HCT116 (cell line): Measurements from ENCODE around the gene TREM2. TPM values are rescaled to one million over a fixed set of nuclear protein-coding genes. Genes with fewer than 3 reads are reported as not detected.

ENCODE experiments used
- ATAC-seq: fragments of 200-7000 bp; cut with Tn5 transposase; 2 replicates; pipeline ENCODE4 v1.9.1; 2020; ENCODE audit warnings: mild to moderate bottlenecking, moderate library complexity
- BruUV-seq: library from RNA; stranded (reverse); fragments of 400-500 nt; replicated peaks from 2 replicates; lab custom pipeline; 2021; lab: Mats Ljungman, UMichigan
- CTCF ChIA-PET: fragments of 300-600 bp; sonication (Branson Sonifier 250); formaldehyde crosslinking; loops from one replicate; lab custom pipeline; 2021; ENCODE audit warnings: antibody characterized with exemption; lab: Charles Lee
- POLR2A ChIA-PET: fragments of 300-600, 350-600 bp; sonication (Branson Sonifier 250); formaldehyde crosslinking; loops from one replicate; lab custom pipeline; 2021; ENCODE audit warnings: antibody characterized with exemption; lab: Charles Lee
- RAD21 ChIA-PET, 2 experiments: fragments of 300-600 bp; sonication (Branson Sonifier 250); formaldehyde crosslinking; loops; one replicate each; lab custom pipeline; 2023; ENCODE audit warnings: low total read pairs in 2 of 2; ENCODE audit not compliant: uncharacterized antibody in 2 of 2, unreplicated experiment in 2 of 2, low non-redundant PET in 1 of 2; lab: Charles Lee
- DNase-seq: peaks from one replicate; pipeline ENCODE4 v3.0.0-alpha.2; 2010; ENCODE audit warnings: low read depth, low spot score
- H2AFZ ChIP-seq: fragments of 200-600 bp; shearing (Covaris generic), sonication (generic); 2 replicates; pipeline ENCODE4 v1.6.1; 2017; ENCODE audit warnings: low read depth, mixed run types, mixed read lengths, antibody characterized with exemption, low read length; ENCODE audit not compliant: poor library complexity, severe bottlenecking
- H3K27ac ChIP-seq: 2 replicates; pipeline ENCODE4 v1.5.1; 2012; ENCODE audit warnings: low read depth, low read length
- H3K27me3 ChIP-seq: fragments of 200-600 bp; sonication (generic); 2 replicates; pipeline ENCODE4 v1.6.1; 2016; ENCODE audit warnings: mixed run types, low read length, mixed read lengths; ENCODE audit not compliant: insufficient read depth
- H3K36me3 ChIP-seq, 2 experiments: fragments of 200-500 bp in 1 of 2; fragments of 200-600 bp in 1 of 2; sonication (Bioruptor generic) in 1 of 2; sonication (generic) in 1 of 2; 2 replicates each; pipeline versions ENCODE4 v1.5.1 to v1.6.1; 2014 to 2016; ENCODE audit warnings: low read length in 2 of 2, inconsistent platforms in 1 of 2, mixed read lengths in 1 of 2, mixed run types in 1 of 2; ENCODE audit not compliant: insufficient read depth in 2 of 2, control insufficient read depth in 1 of 2
- H3K4me1 ChIP-seq, 2 experiments: fragments of 200-600 bp in 1 of 2; sonication (generic) in 1 of 2; 2 replicates each; pipeline versions ENCODE4 v1.5.1 to v1.6.1; 2012 to 2017; ENCODE audit warnings: low read length in 2 of 2, inconsistent platforms in 1 of 2, mild to moderate bottlenecking in 1 of 2, mixed read lengths in 1 of 2, mixed run types in 1 of 2, moderate library complexity in 1 of 2; ENCODE audit not compliant: insufficient read depth in 2 of 2, control insufficient read depth in 1 of 2
- H3K4me2 ChIP-seq: fragments of 200-600 bp; sonication (generic); 2 replicates; pipeline ENCODE4 v1.6.1; 2017; ENCODE audit warnings: mixed run types, low read length, mixed read lengths
- H3K4me3 ChIP-seq, 2 experiments: fragments of 200-600 bp in 1 of 2; sonication (generic) in 1 of 2; replicated peaks in 1 of 2; 2 replicates each; pipeline ENCODE4 v1.5.1; 2011 to 2016; ENCODE audit warnings: low read length in 2 of 2, control low read depth in 1 of 2, low read depth in 1 of 2, mild to moderate bottlenecking in 1 of 2, mixed read lengths in 1 of 2, mixed run types in 1 of 2
- H3K79me2 ChIP-seq: fragments of 200-600 bp; sonication (generic); 2 replicates; pipeline ENCODE4 v1.6.1; 2017; ENCODE audit warnings: mild to moderate bottlenecking, mixed run types, low read length, moderate library complexity, mixed read lengths; ENCODE audit not compliant: insufficient read depth
- H3K9ac ChIP-seq: fragments of 200-600 bp; sonication (generic); 2 replicates; pipeline ENCODE4 v1.6.1; 2016; ENCODE audit warnings: low read length, mixed read lengths
- H3K9me2 ChIP-seq: fragments of 200-600 bp; sonication (generic), shearing (Covaris generic); 2 replicates; pipeline ENCODE4 v1.6.1; 2017; ENCODE audit warnings: mixed run types, mild to moderate bottlenecking, moderate library complexity; ENCODE audit not compliant: insufficient read depth
- H3K9me3 ChIP-seq, 2 experiments: fragments of 200-500 bp in 1 of 2; fragments of 200-600 bp in 1 of 2; sonication (Bioruptor generic) in 1 of 2; sonication (generic) in 1 of 2; 2 replicates each; pipeline ENCODE4 v1.6.1; 2014 to 2017; ENCODE audit warnings: low read length in 2 of 2, mixed read lengths in 2 of 2, inconsistent platforms in 1 of 2, low read depth in 1 of 2, mild to moderate bottlenecking in 1 of 2, mixed run types in 1 of 2, moderate library complexity in 1 of 2; ENCODE audit not compliant: control insufficient read depth in 1 of 2, insufficient read depth in 1 of 2
- H4K20me1 ChIP-seq: fragments of 200-600 bp; sonication (generic), shearing (Covaris generic); 2 replicates; pipeline ENCODE4 v1.6.1; 2017; ENCODE audit warnings: mixed run types, mild to moderate bottlenecking, moderate library complexity; ENCODE audit not compliant: insufficient read depth
- CBX3 ChIP-seq: IDR thresholded peaks from 2 replicates; pipeline ENCODE4 v1.6.1; 2012; ENCODE audit warnings: low read depth
- CEBPB ChIP-seq: IDR thresholded peaks from 2 replicates; pipeline ENCODE4 v1.6.1; 2012; ENCODE audit warnings: low read depth
- CTCF ChIP-seq, 3 experiments: fragments of 200-600 bp in 1 of 3; sonication (generic) in 1 of 3; IDR thresholded peaks in 2 of 3; conservative IDR thresholded peaks in 1 of 3; 2 replicates each; pipeline ENCODE4 v1.5.1; 2012 to 2017; ENCODE audit warnings: low read depth in 2 of 3, low read length in 2 of 3, antibody characterized with exemption in 1 of 3, borderline replicate concordance in 1 of 3, control low read depth in 1 of 3, mild to moderate bottlenecking in 1 of 3, mixed read lengths in 1 of 3, mixed run types in 1 of 3, moderate library complexity in 1 of 3; ENCODE audit not compliant: insufficient read depth in 1 of 3
- EGR1 ChIP-seq: IDR thresholded peaks from 2 replicates; pipeline ENCODE4 v1.6.1; 2012; ENCODE audit warnings: low read depth
- ELF1 ChIP-seq: IDR thresholded peaks from 2 replicates; pipeline ENCODE4 v1.6.1; 2012; ENCODE audit warnings: low read depth, borderline replicate concordance
- EZH2 ChIP-seq: fragments of 200-600 bp; sonication (generic); IDR thresholded peaks from 2 replicates; pipeline ENCODE4 v1.6.1; 2017; ENCODE audit warnings: antibody characterized with exemption, mixed run types
- FOSL1 ChIP-seq: IDR thresholded peaks from 2 replicates; pipeline ENCODE4 v1.6.1; 2012; ENCODE audit warnings: low read depth
- POLR2A ChIP-seq: IDR thresholded peaks from 2 replicates; pipeline ENCODE4 v1.7.0; 2011; ENCODE audit warnings: borderline replicate concordance; ENCODE audit not compliant: insufficient read depth, insufficient read length; ENCODE audit errors: extremely low read depth
- POLR2AphosphoS5 ChIP-seq: IDR thresholded peaks from 2 replicates; pipeline ENCODE4 v1.6.1; 2011; ENCODE audit warnings: mild to moderate bottlenecking, low read depth, low read length, moderate library complexity
- RAD21 ChIP-seq: IDR thresholded peaks from 2 replicates; pipeline ENCODE4 v1.6.1; 2012; ENCODE audit warnings: low read depth, mild to moderate bottlenecking
- SRF ChIP-seq: IDR thresholded peaks from 2 replicates; pipeline ENCODE4 v1.6.1; 2012; ENCODE audit warnings: low read depth
- YY1 ChIP-seq: IDR thresholded peaks from 2 replicates; pipeline ENCODE4 v1.6.1; 2011; ENCODE audit warnings: low read length, low read depth, moderate library complexity, mild to moderate bottlenecking; ENCODE audit not compliant: insufficient replicate concordance; ENCODE audit errors: extremely low read depth
- ZFX ChIP-seq: fragments of 450-650 bp; IDR thresholded peaks from 2 replicates; pipeline ENCODE4 v1.6.1; 2017
- intact Hi-C: fragments of 100-400 bp; cut with micrococcal nuclease; formaldehyde crosslinking; loops from 2 replicates; pipeline ENCODE4 v1.10.0; 2022
- total RNA-seq: library from RNA; stranded (reverse); gene quantifications from one replicate; pipeline ENCODE4 v1.2.1, GENCODE V29; 2021; ENCODE audit not compliant: unreplicated experiment
- TF ChIP-seq, protein P1 (sequence below): IDR thresholded peaks from 2 replicates; pipeline ENCODE4 v1.6.1; 2012; ENCODE audit warnings: low read depth

The TREM2 gene
- total RNA-seq, 1 experiment from 2014 or later = not detected

DNA sequence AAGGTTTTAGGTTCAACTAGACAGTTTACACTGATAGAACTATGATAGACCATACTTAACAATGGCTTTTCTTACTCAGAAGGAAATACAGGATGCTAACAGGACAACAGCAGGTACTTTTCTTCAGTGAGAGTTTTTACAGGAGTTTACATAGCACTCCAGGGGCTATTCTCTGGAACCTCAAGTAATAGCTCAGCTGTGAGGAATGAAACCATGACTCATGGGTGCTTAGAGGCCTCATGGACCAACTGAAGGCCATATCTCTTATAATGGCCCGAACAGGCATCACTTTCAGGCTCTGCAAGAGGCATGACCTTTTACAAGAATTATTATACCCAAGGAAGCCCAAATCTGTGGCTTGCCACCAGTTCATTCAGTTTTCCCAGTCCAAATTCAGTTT, 40.5 kb downstream of the TREM2 start:
- H3K9me2 ChIP-seq = no peaks in the 10 kb centered on the region
- H3K9me3 ChIP-seq = no peaks in the 10 kb centered on the region
- H3K27me3 ChIP-seq = no peaks in the 10 kb centered on the region
- ATAC-seq (no peak), DNase-seq (no peak)
- no peaks in the 10 kb centered on the region for H3K79me2 ChIP-seq
- H3K4me2 ChIP-seq = no peak overlapping the region
- no peak overlapping the region for H2AFZ ChIP-seq
- RAD21 ChIA-PET = no interaction called here
- no TSS peak for BruUV-seq
- CTCF ChIA-PET = no interaction called here
- intact Hi-C loops = no loop called here
- TF ChIP-seq POLR2AphosphoS5 (no peak), CTCF (IDR thresholded peaks at IDR 0.05 in 2 of 3, conservative IDR thresholded peaks at IDR 0.05 in 1 of 3; ENCODE audit: borderline replicate concordance in 1 of 3, insufficient read depth in 1 of 3, low read depth in 2 of 3, low read length in 2 of 3) (no peak), EZH2 (no peak), ZFX (no peak), CBX3 (no peak), RAD21 (no peak), CEBPB (no peak), YY1 (no peak), POLR2A (no peak), SRF (no peak), ELF1 (no peak), FOSL1 (no peak), EGR1 (no peak)
- TF ChIP-seq, protein P1, sequence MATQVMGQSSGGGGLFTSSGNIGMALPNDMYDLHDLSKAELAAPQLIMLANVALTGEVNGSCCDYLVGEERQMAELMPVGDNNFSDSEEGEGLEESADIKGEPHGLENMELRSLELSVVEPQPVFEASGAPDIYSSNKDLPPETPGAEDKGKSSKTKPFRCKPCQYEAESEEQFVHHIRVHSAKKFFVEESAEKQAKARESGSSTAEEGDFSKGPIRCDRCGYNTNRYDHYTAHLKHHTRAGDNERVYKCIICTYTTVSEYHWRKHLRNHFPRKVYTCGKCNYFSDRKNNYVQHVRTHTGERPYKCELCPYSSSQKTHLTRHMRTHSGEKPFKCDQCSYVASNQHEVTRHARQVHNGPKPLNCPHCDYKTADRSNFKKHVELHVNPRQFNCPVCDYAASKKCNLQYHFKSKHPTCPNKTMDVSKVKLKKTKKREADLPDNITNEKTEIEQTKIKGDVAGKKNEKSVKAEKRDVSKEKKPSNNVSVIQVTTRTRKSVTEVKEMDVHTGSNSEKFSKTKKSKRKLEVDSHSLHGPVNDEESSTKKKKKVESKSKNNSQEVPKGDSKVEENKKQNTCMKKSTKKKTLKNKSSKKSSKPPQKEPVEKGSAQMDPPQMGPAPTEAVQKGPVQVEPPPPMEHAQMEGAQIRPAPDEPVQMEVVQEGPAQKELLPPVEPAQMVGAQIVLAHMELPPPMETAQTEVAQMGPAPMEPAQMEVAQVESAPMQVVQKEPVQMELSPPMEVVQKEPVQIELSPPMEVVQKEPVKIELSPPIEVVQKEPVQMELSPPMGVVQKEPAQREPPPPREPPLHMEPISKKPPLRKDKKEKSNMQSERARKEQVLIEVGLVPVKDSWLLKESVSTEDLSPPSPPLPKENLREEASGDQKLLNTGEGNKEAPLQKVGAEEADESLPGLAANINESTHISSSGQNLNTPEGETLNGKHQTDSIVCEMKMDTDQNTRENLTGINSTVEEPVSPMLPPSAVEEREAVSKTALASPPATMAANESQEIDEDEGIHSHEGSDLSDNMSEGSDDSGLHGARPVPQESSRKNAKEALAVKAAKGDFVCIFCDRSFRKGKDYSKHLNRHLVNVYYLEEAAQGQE = no peak
- POLR2A ChIA-PET = no interaction called here
- H3K4me3 ChIP-seq = no peak overlapping the region
- H3K27ac ChIP-seq = no peak overlapping the region
- no peaks in the 10 kb centered on the region for H3K36me3 ChIP-seq
- H3K4me1 ChIP-seq = no peaks in the 10 kb centered on the region
- H3K9ac ChIP-seq = no peak overlapping the region
- H4K20me1 ChIP-seq = no peaks in the 10 kb centered on the region
